ENCODE measurements around the gene ODR4.
A peak's percentile ranks its signal among the peaks of the same experiment; 100 is the strongest.

Gene ODR4

DNA sequence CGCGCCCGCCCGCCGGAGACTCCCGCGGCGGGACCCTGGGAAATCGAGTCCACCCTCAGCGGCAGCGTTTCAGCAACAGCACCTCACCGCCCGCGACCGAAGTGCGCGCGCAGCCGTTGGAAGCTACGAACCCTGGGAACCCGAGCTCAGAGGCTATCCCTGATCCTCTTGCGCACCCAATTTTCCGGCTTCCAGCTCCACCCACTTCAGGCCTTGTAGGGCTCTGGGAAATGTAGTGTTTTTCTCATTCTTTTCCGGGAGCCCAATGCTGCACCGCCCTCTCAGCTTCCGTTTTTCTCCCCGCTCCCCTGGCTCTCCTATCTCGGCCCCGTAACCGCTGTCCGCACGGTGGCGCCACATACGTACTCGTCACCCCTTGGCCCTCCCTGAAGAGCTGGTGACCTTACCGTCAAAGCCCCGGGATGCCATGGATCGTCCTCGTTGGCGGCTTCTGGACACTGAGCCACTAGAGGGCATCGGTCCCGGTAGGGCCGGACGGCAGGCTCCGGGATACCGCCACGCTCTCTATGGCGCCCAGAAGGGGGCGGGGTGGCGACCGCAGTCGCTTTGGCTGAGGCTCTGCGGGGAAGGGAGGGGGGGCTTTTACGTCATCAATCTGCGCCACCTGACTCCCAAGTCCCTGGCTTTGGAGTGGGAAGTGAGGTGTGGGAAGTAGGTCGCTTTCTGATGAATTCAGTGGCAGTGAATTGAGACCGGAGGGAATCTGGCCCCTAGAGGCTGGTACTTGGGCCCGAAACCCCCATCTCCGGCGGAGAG lies at the start of gene ODR4, which contains the start of gene TPR:
Gene ODR4 (plus strand): TSS at position 687 of the 777 bp plus-strand sequence. CDS start 3,948 bp downstream, outside the sequence.
Gene TPR (minus strand): TSS at position 102 of the 777 bp plus-strand sequence. CDS start 225 bp downstream, outside the sequence.
- TF ChIP-seq CTCF (IDR thresholded peaks at IDR 0.05) = peak; percentile 84 to 87
- H3K27ac ChIP-seq = peak within 1 kb of the TSS; percentile 93 to 95
- H3K36me3 ChIP-seq = peaks cover 16 to 19% (median 18%) of the 10 kb centered on the region in 3 donors
- H3K4me1 ChIP-seq = peaks cover 0 to 52% (median 14%) of the 10 kb centered on the region in 4 donors
- H3K4me3 ChIP-seq = peak within 1 kb of the TSS; percentile 82 to 86
- H3K27me3 ChIP-seq = no peaks in the 10 kb centered on the region
- peak; percentile 98 to 99 for DNase-seq
- no peaks in the 10 kb centered on the region for H3K9me3 ChIP-seq
- intact Hi-C loops (cut with DNase I; ENCODE audit: low total_unique reads) = no loop called here

- H3K27ac ChIP-seq = no peak overlapping the region
- no peaks in the 10 kb centered on the region for H3K27me3 ChIP-seq
- H3K4me1 ChIP-seq = no peaks in the 10 kb centered on the region
- H3K9me3 ChIP-seq = no peaks in the 10 kb centered on the region
- H3K4me3 ChIP-seq = no peak overlapping the region
- no peak for DNase-seq
- H3K36me3 ChIP-seq = peaks cover 80 to 88% (median 80%) of the 10 kb centered on the region in 3 donors
- no peak for TF ChIP-seq CTCF (IDR thresholded peaks at IDR 0.05)
- intact Hi-C loops (cut with DNase I; ENCODE audit: low total_unique reads) = no loop called here
These were observed 49.6 kb upstream of the ODR4 start for GRCh38 chr1:186326009-186326408.

DNA sequence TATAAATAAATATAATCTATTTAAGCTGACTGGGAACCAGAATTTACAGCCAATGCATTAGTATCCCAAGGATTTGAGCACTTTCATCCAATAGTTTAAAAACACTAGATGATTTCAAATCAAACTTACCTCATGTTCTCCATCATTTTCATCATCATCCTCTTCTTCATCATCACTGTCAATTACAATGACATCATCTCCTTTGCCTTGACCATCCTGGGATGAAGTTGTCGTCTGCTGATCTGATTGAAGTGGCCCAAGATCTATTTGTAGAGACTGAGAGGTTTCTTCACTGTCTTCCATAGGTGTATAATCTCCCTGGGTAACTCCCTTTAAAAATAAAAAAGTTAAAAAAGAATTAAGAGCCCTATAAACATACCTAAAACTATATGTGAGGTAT lies 48.3 kb upstream of the ODR4 start:
- Histone ChIP-seq H3K27me3 (no peaks in the 10 kb centered on the region), H3K4me3 (no peak overlapping the region), H3K36me3 (peaks cover 79 to 88% (median 80%) of the 10 kb centered on the region in 3 donors), H3K9me3 (no peaks in the 10 kb centered on the region), H3K4me1 (no peaks in the 10 kb centered on the region), H3K27ac (no peak overlapping the region)
- no peak for TF ChIP-seq CTCF (IDR thresholded peaks at IDR 0.05)
- intact Hi-C loops (cut with DNase I; ENCODE audit: low total_unique reads) = no loop called here
- no peak for DNase-seq

DNA sequence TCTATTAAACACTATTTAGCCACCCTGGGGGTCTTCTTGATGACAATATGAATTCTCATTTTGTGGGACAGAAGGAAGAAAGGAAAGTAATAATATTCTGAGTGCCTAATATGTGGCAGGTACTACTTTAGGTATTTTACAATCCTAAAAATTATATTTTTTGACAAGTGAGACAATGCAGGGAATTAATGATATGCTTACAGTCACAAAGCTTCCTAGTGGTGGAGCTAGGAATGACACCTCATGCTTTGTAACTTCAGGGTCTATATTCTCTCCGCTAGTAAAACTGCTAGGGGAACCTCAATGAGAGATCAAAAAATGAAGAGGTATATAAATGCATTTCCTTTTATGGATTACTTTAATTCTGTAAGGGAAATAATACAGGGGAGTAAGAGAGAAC lies 44.9 kb upstream of the ODR4 start:
- H3K4me1 ChIP-seq = no peaks in the 10 kb centered on the region
- no peak overlapping the region for H3K27ac ChIP-seq
- TF ChIP-seq CTCF (IDR thresholded peaks at IDR 0.05) = no peak
- no peaks in the 10 kb centered on the region for H3K9me3 ChIP-seq
- intact Hi-C loops (cut with DNase I; ENCODE audit: low total_unique reads) = no loop called here
- DNase-seq = no peak
- H3K4me3 ChIP-seq = no peak overlapping the region
- peaks cover 81 to 88% (median 82%) of the 10 kb centered on the region in 3 donors for H3K36me3 ChIP-seq
- H3K27me3 ChIP-seq = no peaks in the 10 kb centered on the region

DNA sequence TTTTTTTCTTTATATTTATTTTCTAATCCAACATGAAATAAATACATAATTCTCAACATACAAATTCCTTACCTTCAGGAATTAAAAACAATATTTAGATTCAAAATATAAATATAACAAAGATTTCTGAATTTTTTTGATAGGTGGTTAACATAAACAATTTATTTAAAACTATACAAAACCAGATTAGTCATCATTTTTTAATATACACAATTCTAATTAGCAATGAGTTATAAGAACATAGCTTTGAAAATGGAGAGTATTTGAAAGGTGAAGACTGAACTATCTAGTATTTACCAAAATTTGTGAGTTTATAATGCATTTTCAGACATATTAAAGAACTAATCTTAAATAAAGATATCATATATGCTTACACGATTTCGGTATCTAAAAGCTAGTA lies 38.1 kb upstream of the ODR4 start:
- Histone ChIP-seq H3K27me3 (no peaks in the 10 kb centered on the region), H3K27ac (no peak overlapping the region), H3K4me3 (no peak overlapping the region), H3K4me1 (no peaks in the 10 kb centered on the region), H3K9me3 (no peaks in the 10 kb centered on the region), H3K36me3 (peaks cover 93 to 99% (median 96%) of the 10 kb centered on the region in 3 donors)
- no peak for TF ChIP-seq CTCF (IDR thresholded peaks at IDR 0.05)
- no peak for DNase-seq
- intact Hi-C loops (cut with DNase I; ENCODE audit: low total_unique reads) = no loop called here
